Measurements from ENCODE around the gene TCEA3.

- TF ChIP-seq TAF1 (IDR thresholded peaks at IDR 0.05; ENCODE audit: borderline replicate concordance, insufficient read depth, low read length) (no peak), FOXP2 (optimal IDR thresholded peaks at IDR 0.05; ENCODE audit: borderline replicate concordance, extremely low read depth, extremely low read length, insufficient read depth) (no peak)
These were observed 7.0 kb downstream of the TCEA3 start for GRCh38 chr1:23417570-23417969.

Measured in PFSK-1 (cell line).